ENCODE results near the gene C1orf53. TPM values are rescaled to one million over a fixed set of nuclear protein-coding genes. Genes with fewer than 3 reads are reported as not detected.

C1orf53 gene
- total and polyA plus RNA-seq, 2 of the 4 experiments (the other 2 are of a cell fraction), result 4.8 to 7.0 TPM

DNA sequence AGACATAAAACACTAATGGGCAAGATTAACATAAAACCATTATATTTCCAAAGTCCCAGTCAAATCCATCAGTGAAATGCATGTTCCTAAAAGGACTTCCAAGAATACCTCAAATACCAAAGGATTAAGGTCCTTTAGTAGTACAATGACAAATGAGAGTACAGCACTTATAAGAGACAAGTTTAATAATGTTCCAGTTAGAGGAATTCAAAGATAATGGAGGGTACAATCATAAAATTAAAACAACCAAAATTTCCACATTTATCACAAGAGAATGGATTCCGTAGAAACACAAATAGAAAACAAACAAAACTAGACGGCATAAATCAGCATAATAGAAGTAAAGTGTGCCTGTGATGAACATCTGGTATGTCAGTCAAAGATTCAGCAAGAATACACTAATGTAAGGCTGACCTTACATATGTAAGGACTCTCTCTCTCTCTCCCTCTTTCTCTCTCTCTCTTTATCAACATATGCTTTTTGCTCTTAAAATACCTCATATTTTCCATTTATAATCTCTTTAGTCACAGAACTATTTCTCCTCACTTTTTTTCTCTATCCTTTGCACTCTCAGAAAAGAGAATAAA, 32.8 kb upstream of the C1orf53 start:
- WGBS, 2 experiments (ENCODE audit: extremely low coverage in 2 of 2, insufficient read length in 1 of 2), result no CpG with 5 or more reads among the region's 2 CpGs
- DNase-seq (no peak), ATAC-seq (ENCODE audit: low read depth) (no peak)
- Histone ChIP-seq H2BK15ac (ENCODE audit: low read depth, low read length) (no peak overlapping the region), H3K9me3 (ENCODE audit: control insufficient read depth, insufficient read depth, low read length) (no peaks in the 10 kb centered on the region), H3K9me1 (ENCODE audit: insufficient read depth, low read length) (no peaks in the 10 kb centered on the region), H3K56ac (ENCODE audit: extremely low read depth, insufficient read depth, low read length) (no peak overlapping the region), H3K18ac (ENCODE audit: low read depth, low read length) (no peak overlapping the region), H3K4me1 (ENCODE audit: control insufficient read depth, insufficient read depth, low read length) (no peaks in the 10 kb centered on the region), H4K8ac (ENCODE audit: low read depth in 2 of 2, low read length in 2 of 2) (no peak overlapping the region), H2AK9ac (replicated peaks; ENCODE audit: low read depth, low read length, poor library complexity) (no peak overlapping the region), H3K79me1 (ENCODE audit: low read depth in 1 of 2, low read length in 2 of 2) (no peaks in the 10 kb centered on the region), H3K14ac (replicated peaks; ENCODE audit: low read depth, low read length) (no peak overlapping the region), H4K20me1 (ENCODE audit: insufficient read depth, low read length) (no peaks in the 10 kb centered on the region), H2BK120ac (ENCODE audit: low read depth, low read length) (no peak overlapping the region), H3K27ac (ENCODE audit: insufficient read depth, low read length) (no peak overlapping the region), H4K91ac (ENCODE audit: insufficient read depth, low read depth, low read length) (no peak overlapping the region), H3K27me3 (ENCODE audit: control insufficient read depth, insufficient read depth, low read length) (no peaks in the 10 kb centered on the region), H2AK5ac (ENCODE audit: low read depth, low read length) (no peak overlapping the region), H2BK5ac (ENCODE audit: low read depth, low read length, poor library complexity, severe bottlenecking) (no peak overlapping the region), H2AFZ (replicated peaks; ENCODE audit: low read length, poor library complexity) (no peak overlapping the region), H3K9ac (ENCODE audit: low read depth, low read length) (no peak overlapping the region), H3K4ac (ENCODE audit: low read depth, low read length) (no peak overlapping the region), H3K4me2 (ENCODE audit: low read depth, low read length) (no peak overlapping the region), H2BK20ac (ENCODE audit: low read depth, low read length) (no peak overlapping the region), H3K23ac (ENCODE audit: low read depth, low read length) (no peak overlapping the region), H3K36me3 (ENCODE audit: control insufficient read depth, insufficient read depth, low read length) (no peaks in the 10 kb centered on the region), H4K5ac (ENCODE audit: low read depth, low read length) (no peak overlapping the region), H3K4me3 (ENCODE audit: insufficient read depth, low read depth, low read length) (no peak overlapping the region)
- CTCF ChIA-PET, result interaction anchor here (0.6 to 2.4 kb wide), 15 partner anchors 8 to 330 kb away, joined by 3 to 13 read pairs (median 4); no protein-coding TSS in a partner anchor
- POLR2A ChIA-PET (ENCODE audit: unreplicated experiment), result no interaction called here
- in situ Hi-C loops (cut with MboI; ENCODE audit: low sequenced_read_pairs), result loop anchor here (10.0 kb wide), 1 partner anchor 255 kb away; no protein-coding TSS in a partner anchor
- TF ChIP-seq MXI1 (IDR thresholded peaks at IDR 0.05; ENCODE audit: borderline replicate concordance, low read depth, low read length), result no peak
- no peak for TF ChIP-seq SMC3 (IDR thresholded peaks at IDR 0.05; ENCODE audit: low read depth, low read length)
- TF ChIP-seq, protein P1, sequence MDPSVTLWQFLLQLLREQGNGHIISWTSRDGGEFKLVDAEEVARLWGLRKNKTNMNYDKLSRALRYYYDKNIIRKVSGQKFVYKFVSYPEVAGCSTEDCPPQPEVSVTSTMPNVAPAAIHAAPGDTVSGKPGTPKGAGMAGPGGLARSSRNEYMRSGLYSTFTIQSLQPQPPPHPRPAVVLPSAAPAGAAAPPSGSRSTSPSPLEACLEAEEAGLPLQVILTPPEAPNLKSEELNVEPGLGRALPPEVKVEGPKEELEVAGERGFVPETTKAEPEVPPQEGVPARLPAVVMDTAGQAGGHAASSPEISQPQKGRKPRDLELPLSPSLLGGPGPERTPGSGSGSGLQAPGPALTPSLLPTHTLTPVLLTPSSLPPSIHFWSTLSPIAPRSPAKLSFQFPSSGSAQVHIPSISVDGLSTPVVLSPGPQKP (IDR thresholded peaks at IDR 0.05; ENCODE audit: borderline replicate concordance, low read depth, low read length), result no peak
- no peak for TF ChIP-seq MAFK (IDR thresholded peaks at IDR 0.05; ENCODE audit: low read depth, low read length)
- TF ChIP-seq CHD1 (IDR thresholded peaks at IDR 0.05; ENCODE audit: low read depth, low read length), result no peak
- TF ChIP-seq MAZ (IDR thresholded peaks at IDR 0.05; ENCODE audit: borderline replicate concordance, low read depth, low read length), result no peak
- BruUV-seq (replicated peaks), result no TSS peak
- dilution Hi-C loops (cut with HindIII; ENCODE audit: low sequenced_read_pairs, unreplicated experiment), result no loop called here
- intact Hi-C loops (cut with micrococcal nuclease), result loop anchor here (1.0 to 5.0 kb wide), 5 partner anchors 87 to 342 kb away; no protein-coding TSS in a partner anchor
